HEK293 (cell line): ENCODE data around the gene RASSF1.

Experiments used
- GLIS1 ChIP-seq: fragments of 450-650 bp; formaldehyde crosslinking; IDR thresholded peaks from 2 replicates; pipeline ENCODE4 v1.5.1; 2016; ENCODE audit warnings: missing biosample characterization, missing genetic modification characterization
- KLF7 ChIP-seq: fragments of 450-650 bp; formaldehyde crosslinking; IDR thresholded peaks from 2 replicates; pipeline ENCODE4 v1.5.1; 2016; ENCODE audit warnings: missing biosample characterization, missing genetic modification characterization, borderline replicate concordance
- KLF9 ChIP-seq: fragments of 450-650 bp; formaldehyde crosslinking; IDR thresholded peaks from 2 replicates; pipeline ENCODE4 v1.5.1; 2016; ENCODE audit warnings: missing biosample characterization, missing genetic modification characterization, low read depth
- MZF1 ChIP-seq: fragments of 450-650 bp; formaldehyde crosslinking; IDR thresholded peaks from 2 replicates; pipeline ENCODE4 v1.5.1; 2017; ENCODE audit warnings: missing biosample characterization, missing genetic modification characterization, borderline replicate concordance
- SALL2 ChIP-seq: fragments of 450-650 bp; formaldehyde crosslinking; IDR thresholded peaks from 2 replicates; pipeline ENCODE4 v1.5.0; 2017; ENCODE audit warnings: missing biosample characterization, mild to moderate bottlenecking, missing genetic modification characterization, borderline replicate concordance
- TRIM28 ChIP-seq: IDR thresholded peaks from 2 replicates; pipeline ENCODE4 v1.6.1; 2011; ENCODE audit warnings: low read length, control low read depth, borderline replicate concordance
- WT1 ChIP-seq: fragments of 450-650 bp; formaldehyde crosslinking; IDR thresholded peaks from 2 replicates; pipeline ENCODE4 v1.5.1; 2016; ENCODE audit warnings: missing biosample characterization, missing genetic modification characterization
- ZBTB17 ChIP-seq: fragments of 450-650 bp; formaldehyde crosslinking; IDR thresholded peaks from 2 replicates; pipeline ENCODE4 v1.5.1; 2016; ENCODE audit warnings: missing biosample characterization, missing genetic modification characterization
- ZBTB7A ChIP-seq: fragments of 450-650 bp; formaldehyde crosslinking; IDR thresholded peaks from 2 replicates; pipeline ENCODE4 v1.5.1; 2016; ENCODE audit warnings: low read depth, missing biosample characterization, missing genetic modification characterization
- ZNF112 ChIP-seq: fragments of 450-650 bp; formaldehyde crosslinking; IDR thresholded peaks from 2 replicates; pipeline ENCODE4 v1.5.0; 2017; ENCODE audit warnings: missing biosample characterization, missing genetic modification characterization
- ZNF214 ChIP-seq: fragments of 450-650 bp; formaldehyde crosslinking; IDR thresholded peaks from 2 replicates; pipeline ENCODE4 v1.5.1; 2017; ENCODE audit warnings: missing biosample characterization, mild to moderate bottlenecking, missing genetic modification characterization, borderline replicate concordance
- ZNF221 ChIP-seq: fragments of 450-650 bp; formaldehyde crosslinking; IDR thresholded peaks from 2 replicates; pipeline ENCODE4 v1.5.1; 2017; ENCODE audit warnings: missing biosample characterization, missing genetic modification characterization, borderline replicate concordance
- ZNF248 ChIP-seq: fragments of 450-650 bp; formaldehyde crosslinking; IDR thresholded peaks from 2 replicates; pipeline ENCODE4 v1.5.1; 2017; ENCODE audit warnings: missing biosample characterization, missing genetic modification characterization
- ZNF37A ChIP-seq: fragments of 450-650 bp; IDR thresholded peaks from 2 replicates; pipeline ENCODE4 v1.5.1; 2018; ENCODE audit warnings: missing biosample characterization, missing genetic modification characterization
- ZNF416 ChIP-seq: fragments of 450-650 bp; formaldehyde crosslinking; IDR thresholded peaks from 2 replicates; pipeline ENCODE4 v1.5.1; 2016; ENCODE audit warnings: missing biosample characterization, missing genetic modification characterization
- ZNF426 ChIP-seq: fragments of 450-650 bp; formaldehyde crosslinking; IDR thresholded peaks from 2 replicates; pipeline ENCODE4 v1.5.1; 2017; ENCODE audit warnings: missing biosample characterization, missing genetic modification characterization, mild to moderate bottlenecking, inconsistent platforms, moderate library complexity
- ZNF473 ChIP-seq: fragments of 450-650 bp; formaldehyde crosslinking; IDR thresholded peaks from 2 replicates; pipeline ENCODE4 v1.5.1; 2017; ENCODE audit warnings: missing biosample characterization, missing genetic modification characterization
- ZNF530 ChIP-seq: fragments of 450-650 bp; formaldehyde crosslinking; IDR thresholded peaks from 2 replicates; pipeline ENCODE4 v1.5.1; 2016; ENCODE audit warnings: low read depth, missing biosample characterization, missing genetic modification characterization
- ZNF558 ChIP-seq: fragments of 450-650 bp; formaldehyde crosslinking; IDR thresholded peaks from 2 replicates; pipeline ENCODE4 v1.5.1; 2016; ENCODE audit warnings: missing biosample characterization, missing genetic modification characterization
- ZNF610 ChIP-seq: fragments of 450-650 bp; formaldehyde crosslinking; IDR thresholded peaks from 2 replicates; pipeline ENCODE4 v1.5.1; 2016; ENCODE audit warnings: missing biosample characterization, missing genetic modification characterization, borderline replicate concordance
- ZNF624 ChIP-seq: fragments of 450-650 bp; formaldehyde crosslinking; IDR thresholded peaks from 2 replicates; pipeline ENCODE4 v1.5.1; 2017; ENCODE audit warnings: missing biosample characterization, missing genetic modification characterization
- ZNF707 ChIP-seq: fragments of 450-650 bp; formaldehyde crosslinking; IDR thresholded peaks from 2 replicates; pipeline ENCODE4 v1.5.1; 2016; ENCODE audit warnings: missing biosample characterization, missing genetic modification characterization
- ZNF791 ChIP-seq: fragments of 450-650 bp; formaldehyde crosslinking; IDR thresholded peaks from 2 replicates; pipeline ENCODE4 v1.5.1; 2016; ENCODE audit warnings: missing biosample characterization, missing genetic modification characterization
- ZNF843 ChIP-seq: fragments of 450-650 bp; formaldehyde crosslinking; IDR thresholded peaks from 2 replicates; pipeline ENCODE4 v1.5.1; 2016; ENCODE audit warnings: missing biosample characterization, missing genetic modification characterization
- TF ChIP-seq, protein P1 (sequence below): fragments of 450-650 bp; formaldehyde crosslinking; IDR thresholded peaks from 2 replicates; pipeline ENCODE4 v1.5.1; 2016; ENCODE audit warnings: missing biosample characterization, missing genetic modification characterization
- TF ChIP-seq, protein P2 (sequence below): fragments of 450-650 bp; formaldehyde crosslinking; IDR thresholded peaks from 2 replicates; pipeline ENCODE4 v1.5.1; 2016; ENCODE audit warnings: missing biosample characterization, missing genetic modification characterization
- TF ChIP-seq, protein P3 (sequence below): fragments of 450-650 bp; formaldehyde crosslinking; IDR thresholded peaks from 2 replicates; pipeline ENCODE4 v1.5.1; 2016; ENCODE audit warnings: missing biosample characterization, missing genetic modification characterization
- TF ChIP-seq, protein P4 (sequence below): fragments of 450-650 bp; formaldehyde crosslinking; IDR thresholded peaks from 2 replicates; pipeline ENCODE4 v1.5.1; 2016; ENCODE audit warnings: missing biosample characterization, missing genetic modification characterization
- TF ChIP-seq, protein P5 (sequence below): fragments of 450-650 bp; formaldehyde crosslinking; IDR thresholded peaks from 2 replicates; pipeline ENCODE4; 2016; ENCODE audit warnings: missing biosample characterization, missing genetic modification characterization
- TF ChIP-seq, protein P6 (sequence below): fragments of 450-650 bp; formaldehyde crosslinking; IDR thresholded peaks from 2 replicates; pipeline ENCODE4 v1.5.1; 2017; ENCODE audit warnings: missing biosample characterization, missing genetic modification characterization
- TF ChIP-seq, protein P7 (sequence below): fragments of 450-650 bp; formaldehyde crosslinking; optimal IDR thresholded peaks from 2 replicates; pipeline ENCODE3; 2016; ENCODE audit warnings: missing biosample characterization, mild to moderate bottlenecking, missing genetic modification characterization

The RASSF1 gene

DNA sequence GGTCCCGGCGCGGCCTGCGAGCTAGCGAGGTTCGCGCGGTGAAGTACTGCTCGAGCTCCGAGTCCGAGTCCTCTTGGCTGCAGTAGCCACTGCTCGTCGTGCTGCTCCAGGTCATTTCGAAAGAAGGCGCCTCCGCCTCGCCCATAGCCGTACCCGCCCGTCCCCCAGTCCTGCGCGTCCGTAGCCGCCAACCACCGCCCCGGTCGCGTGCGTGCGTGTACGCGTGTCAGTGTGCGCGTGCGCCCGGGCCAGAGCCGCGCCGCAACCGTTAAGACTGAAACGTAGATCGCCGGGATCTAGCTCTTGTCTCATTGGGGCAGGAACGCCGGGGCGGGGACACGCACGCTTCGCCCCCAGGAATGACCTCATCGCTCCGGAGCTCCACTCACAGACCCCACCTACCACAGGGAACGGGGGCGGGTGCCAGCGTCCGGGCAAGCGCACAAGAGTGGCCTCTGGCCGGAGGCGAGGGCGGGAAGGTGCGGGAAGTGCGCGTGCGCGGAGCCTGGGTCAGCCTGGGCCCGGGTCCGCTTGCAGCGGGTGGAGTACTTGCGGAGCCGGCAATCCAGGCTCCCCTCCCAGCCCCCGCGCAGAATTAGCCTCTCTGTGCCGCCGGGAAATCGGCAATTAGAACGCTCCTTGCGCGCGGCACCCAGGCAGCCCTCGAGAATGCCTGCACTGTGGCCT lies 3.3 kb downstream of the RASSF1 start (continued):
- TF ChIP-seq, protein P1, sequence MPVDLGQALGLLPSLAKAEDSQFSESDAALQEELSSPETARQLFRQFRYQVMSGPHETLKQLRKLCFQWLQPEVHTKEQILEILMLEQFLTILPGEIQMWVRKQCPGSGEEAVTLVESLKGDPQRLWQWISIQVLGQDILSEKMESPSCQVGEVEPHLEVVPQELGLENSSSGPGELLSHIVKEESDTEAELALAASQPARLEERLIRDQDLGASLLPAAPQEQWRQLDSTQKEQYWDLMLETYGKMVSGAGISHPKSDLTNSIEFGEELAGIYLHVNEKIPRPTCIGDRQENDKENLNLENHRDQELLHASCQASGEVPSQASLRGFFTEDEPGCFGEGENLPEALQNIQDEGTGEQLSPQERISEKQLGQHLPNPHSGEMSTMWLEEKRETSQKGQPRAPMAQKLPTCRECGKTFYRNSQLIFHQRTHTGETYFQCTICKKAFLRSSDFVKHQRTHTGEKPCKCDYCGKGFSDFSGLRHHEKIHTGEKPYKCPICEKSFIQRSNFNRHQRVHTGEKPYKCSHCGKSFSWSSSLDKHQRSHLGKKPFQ (tag by site-specific recombination): peak; percentile 15; the same call in 1 of the 2 replicates
- TF ChIP-seq ZNF221 (no peak), ZBTB17 (tag by site-specific recombination) (peak; percentile 92), ZNF416 (tag by site-specific recombination) (no peak), GLIS1 (tag by site-specific recombination) (peak; percentile 55), ZNF843 (tag by site-specific recombination) (no peak; the same call in 1 of the 2 replicates), ZNF426 (tag by site-specific recombination) (no peak), KLF7 (tag by site-specific recombination) (0 out of 2 replicates have a peak, but pooled peaks have one; percentile 21), ZNF248 (tag by site-specific recombination) (no peak), ZNF707 (no peak), ZNF112 (tag by site-specific recombination) (no peak), KLF9 (tag by site-specific recombination) (peak; percentile 82), SALL2 (no peak), TRIM28 (no peak), ZNF473 (tag by site-specific recombination) (no peak), ZNF624 (tag by site-specific recombination) (no peak), ZNF791 (tag by site-specific recombination) (no peak), WT1 (tag by site-specific recombination) (no peak), ZNF530 (no peak), ZBTB7A (no peak; the same call in 1 of the 2 replicates), MZF1 (tag by site-specific recombination) (no peak), ZNF37A (no peak), ZNF558 (tag by site-specific recombination) (no peak), ZNF214 (tag by site-specific recombination) (no peak), ZNF610 (tag by site-specific recombination) (no peak)
- TF ChIP-seq, protein P2, sequence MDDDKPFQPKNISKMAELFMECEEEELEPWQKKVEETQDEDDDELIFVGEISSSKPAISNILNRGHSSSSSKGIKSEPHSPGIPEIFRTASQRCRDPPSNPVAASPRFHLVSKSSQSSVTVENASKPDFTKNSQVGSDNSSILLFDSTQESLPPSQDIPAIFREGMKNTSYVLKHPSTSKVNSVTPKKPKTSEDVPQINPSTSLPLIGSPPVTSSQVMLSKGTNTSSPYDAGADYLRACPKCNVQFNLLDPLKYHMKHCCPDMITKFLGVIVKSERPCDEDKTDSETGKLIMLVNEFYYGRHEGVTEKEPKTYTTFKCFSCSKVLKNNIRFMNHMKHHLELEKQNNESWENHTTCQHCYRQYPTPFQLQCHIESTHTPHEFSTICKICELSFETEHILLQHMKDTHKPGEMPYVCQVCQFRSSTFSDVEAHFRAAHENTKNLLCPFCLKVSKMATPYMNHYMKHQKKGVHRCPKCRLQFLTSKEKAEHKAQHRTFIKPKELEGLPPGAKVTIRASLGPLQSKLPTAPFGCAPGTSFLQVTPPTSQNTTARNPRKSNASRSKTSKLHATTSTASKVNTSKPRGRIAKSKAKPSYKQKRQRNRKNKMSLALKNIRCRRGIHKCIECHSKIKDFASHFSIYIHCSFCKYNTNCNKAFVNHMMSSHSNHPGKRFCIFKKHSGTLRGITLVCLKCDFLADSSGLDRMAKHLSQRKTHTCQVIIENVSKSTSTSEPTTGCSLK (tag by site-specific recombination): no peak
- TF ChIP-seq, protein P3, sequence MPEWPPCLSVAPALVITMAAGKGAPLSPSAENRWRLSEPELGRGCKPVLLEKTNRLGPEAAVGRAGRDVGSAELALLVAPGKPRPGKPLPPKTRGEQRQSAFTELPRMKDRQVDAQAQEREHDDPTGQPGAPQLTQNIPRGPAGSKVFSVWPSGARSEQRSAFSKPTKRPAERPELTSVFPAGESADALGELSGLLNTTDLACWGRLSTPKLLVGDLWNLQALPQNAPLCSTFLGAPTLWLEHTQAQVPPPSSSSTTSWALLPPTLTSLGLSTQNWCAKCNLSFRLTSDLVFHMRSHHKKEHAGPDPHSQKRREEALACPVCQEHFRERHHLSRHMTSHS (tag by site-specific recombination): no peak
- TF ChIP-seq, protein P4, sequence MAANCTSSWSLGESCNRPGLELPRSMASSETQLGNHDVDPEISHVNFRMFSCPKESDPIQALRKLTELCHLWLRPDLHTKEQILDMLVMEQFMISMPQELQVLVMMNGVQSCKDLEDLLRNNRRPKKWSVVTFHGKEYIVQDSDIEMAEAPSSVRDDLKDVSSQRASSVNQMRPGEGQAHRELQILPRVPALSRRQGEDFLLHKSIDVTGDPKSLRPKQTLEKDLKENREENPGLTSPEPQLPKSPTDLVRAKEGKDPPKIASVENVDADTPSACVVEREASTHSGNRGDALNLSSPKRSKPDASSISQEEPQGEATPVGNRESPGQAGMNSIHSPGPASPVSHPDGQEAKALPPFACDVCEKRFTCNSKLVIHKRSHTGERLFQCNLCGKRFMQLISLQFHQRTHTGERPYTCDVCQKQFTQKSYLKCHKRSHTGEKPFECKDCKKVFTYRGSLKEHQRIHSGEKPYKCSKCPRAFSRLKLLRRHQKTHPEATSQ (tag by site-specific recombination): peak; percentile 89
- TF ChIP-seq, protein P5, sequence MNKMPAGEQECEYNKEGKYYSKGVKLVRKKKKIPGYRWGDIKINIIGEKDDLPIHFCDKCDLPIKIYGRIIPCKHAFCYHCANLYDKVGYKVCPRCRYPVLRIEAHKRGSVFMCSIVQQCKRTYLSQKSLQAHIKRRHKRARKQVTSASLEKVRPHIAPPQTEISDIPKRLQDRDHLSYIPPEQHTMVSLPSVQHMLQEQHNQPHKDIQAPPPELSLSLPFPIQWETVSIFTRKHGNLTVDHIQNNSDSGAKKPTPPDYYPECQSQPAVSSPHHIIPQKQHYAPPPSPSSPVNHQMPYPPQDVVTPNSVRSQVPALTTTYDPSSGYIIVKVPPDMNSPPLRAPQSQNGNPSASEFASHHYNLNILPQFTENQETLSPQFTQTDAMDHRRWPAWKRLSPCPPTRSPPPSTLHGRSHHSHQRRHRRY (tag by site-specific recombination): no peak
- TF ChIP-seq, protein P6, sequence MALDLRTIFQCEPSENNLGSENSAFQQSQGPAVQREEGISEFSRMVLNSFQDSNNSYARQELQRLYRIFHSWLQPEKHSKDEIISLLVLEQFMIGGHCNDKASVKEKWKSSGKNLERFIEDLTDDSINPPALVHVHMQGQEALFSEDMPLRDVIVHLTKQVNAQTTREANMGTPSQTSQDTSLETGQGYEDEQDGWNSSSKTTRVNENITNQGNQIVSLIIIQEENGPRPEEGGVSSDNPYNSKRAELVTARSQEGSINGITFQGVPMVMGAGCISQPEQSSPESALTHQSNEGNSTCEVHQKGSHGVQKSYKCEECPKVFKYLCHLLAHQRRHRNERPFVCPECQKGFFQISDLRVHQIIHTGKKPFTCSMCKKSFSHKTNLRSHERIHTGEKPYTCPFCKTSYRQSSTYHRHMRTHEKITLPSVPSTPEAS: no peak
- TF ChIP-seq, protein P7, sequence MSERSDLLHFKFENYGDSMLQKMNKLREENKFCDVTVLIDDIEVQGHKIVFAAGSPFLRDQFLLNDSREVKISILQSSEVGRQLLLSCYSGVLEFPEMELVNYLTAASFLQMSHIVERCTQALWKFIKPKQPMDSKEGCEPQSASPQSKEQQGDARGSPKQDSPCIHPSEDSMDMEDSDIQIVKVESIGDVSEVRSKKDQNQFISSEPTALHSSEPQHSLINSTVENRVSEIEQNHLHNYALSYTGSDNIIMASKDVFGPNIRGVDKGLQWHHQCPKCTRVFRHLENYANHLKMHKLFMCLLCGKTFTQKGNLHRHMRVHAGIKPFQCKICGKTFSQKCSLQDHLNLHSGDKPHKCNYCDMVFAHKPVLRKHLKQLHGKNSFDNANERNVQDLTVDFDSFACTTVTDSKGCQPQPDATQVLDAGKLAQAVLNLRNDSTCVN (tag by site-specific recombination): peak; percentile 100
